DMS 273 (cell line): ENCODE data around the gene RAB27B.

Source experiments
- DNase-seq: peaks from one replicate; lab custom pipeline; 2025; ENCODE audit not compliant: unreplicated experiment; lab: John Stamatoyannopoulos, UW

RAB27B gene

GRCh38 chr18:54906331-54907185 lies 78.3 kb downstream of the RAB27B start:
- DNase-seq, result no peak

- DNase-seq, result no peak
Observed at GRCh38 chr18:54909538-54909937, 81.3 kb downstream of the RAB27B start.

- DNase-seq, result no peak
Observed at GRCh38 chr18:54910161-54910919, 82.1 kb downstream of the RAB27B start.

DNA sequence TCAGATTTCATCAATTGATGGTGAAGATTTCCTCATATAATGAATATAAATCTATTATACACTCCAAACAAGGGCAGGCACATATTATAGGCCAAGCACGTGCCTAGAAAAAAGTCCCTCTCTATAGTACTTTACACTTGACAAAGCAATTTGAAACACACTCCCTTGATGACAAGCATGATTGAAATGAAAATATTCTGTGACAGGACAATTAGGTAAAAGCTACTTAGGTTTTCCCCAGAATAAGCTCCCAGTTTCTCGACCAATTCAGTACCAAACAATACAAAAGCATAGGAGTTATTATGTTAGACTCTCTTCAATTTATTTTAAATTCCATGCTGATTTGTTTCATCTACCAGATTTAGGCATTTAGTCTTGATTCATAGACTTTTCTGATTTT lies 83.3 kb downstream of the RAB27B start:
- no peak for DNase-seq

DNA sequence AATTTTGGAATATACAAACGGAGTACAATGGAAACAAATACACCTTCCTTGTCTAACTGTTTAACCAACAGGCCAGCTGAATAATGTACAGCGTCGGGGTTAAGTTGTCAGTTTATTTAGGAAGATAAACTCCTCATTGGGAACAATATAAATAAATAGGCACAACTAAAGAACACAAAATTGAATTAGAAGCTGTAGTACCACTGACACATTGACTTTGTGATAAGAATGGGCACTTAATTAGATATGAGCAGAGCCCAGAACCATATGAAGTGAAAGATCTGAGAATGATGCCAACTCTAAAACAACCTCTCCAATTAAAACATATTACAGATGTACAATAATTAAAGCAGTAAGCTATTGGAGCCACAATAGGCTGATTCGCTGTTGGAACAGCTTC lies 86.5 kb downstream of the RAB27B start:
- no peak for DNase-seq

- no peak for DNase-seq
Observed at GRCh38 chr18:54916507-54916906, 88.2 kb downstream of the RAB27B start.

GRCh38 chr18:54918060-54918459 lies 89.8 kb downstream of the RAB27B start:
- no peak for DNase-seq

DNA sequence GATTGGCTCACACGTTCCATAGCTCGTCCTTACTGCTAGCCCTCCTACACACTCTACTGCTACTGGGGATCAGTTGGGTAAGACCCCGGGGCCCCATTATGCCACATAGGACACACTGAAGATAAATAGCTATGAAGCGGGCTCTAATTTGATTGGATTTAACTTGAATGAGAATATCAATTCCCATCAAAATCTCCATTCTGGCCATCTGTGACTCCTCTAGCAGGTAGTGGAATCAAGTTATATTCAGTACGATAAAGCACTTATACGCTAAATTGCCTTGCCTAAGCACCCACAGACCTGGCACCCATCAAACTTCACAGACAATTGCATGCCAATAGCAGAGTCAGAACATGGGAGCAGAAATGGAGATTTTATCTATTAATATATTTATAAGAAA lies 91.1 kb downstream of the RAB27B start:
- DNase-seq, result no peak

DNA sequence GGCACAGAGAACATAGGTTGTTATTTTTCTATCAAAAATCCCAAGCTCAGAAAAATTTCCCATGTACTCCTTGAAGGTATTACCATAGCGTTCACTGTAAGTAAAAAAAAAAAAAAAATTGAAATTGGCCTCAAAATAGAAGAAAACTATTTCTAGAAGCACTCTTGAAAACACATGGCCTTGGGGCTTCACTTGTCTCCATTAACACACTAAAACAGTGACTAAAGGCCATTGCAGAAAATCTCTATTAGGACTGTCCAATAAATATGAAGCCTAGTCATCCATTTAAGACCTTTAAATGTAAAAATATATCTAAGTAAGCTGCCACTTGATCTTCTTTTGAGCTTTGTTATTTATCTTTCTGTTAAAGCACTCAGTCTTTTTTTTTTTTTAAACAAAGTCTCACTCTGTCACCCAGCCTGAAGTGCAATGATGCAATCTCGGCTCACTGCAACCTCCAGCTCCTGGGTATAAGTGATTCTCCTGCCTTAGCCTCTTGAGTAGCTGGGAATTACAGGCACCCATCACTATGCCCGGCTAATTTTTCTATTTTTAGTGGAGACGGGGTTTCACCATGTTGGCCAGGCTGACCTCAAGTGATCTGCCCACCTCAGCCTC lies 95.2 kb downstream of the RAB27B start:
- no peak for DNase-seq

GRCh38 chr18:54924948-54925347 lies 96.7 kb downstream of the RAB27B start:
- no peak for DNase-seq

GRCh38 chr18:54926593-54927325 lies 98.5 kb downstream of the RAB27B start:
- DNase-seq, result no peak

DNA sequence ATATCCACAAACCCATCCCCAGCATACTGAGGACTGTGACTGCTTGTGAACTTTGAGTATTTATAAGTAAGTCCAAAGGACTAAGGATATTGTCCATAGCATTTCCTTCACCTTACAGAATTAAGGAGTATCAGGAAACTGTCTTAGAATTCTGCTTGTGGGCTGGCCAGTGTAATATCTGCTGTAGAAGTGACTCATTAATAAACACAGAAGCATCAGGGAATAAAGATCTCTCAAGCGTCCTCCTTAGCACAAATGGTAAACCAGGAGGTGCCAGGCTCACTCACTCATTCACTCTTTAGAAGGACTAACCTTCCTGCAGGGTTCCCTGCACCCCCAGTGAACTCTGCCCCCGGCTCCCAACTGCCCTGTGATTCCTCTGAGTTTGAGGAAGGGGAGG lies 100.0 kb downstream of the RAB27B start:
- no peak for DNase-seq

GRCh38 chr18:54931152-54931551 lies 102.9 kb downstream of the RAB27B start:
- no peak for DNase-seq

GRCh38 chr18:54932472-54932871 lies 104.2 kb downstream of the RAB27B start:
- DNase-seq, result no peak

- no peak for DNase-seq
Observed at GRCh38 chr18:54938506-54938905, 110.2 kb downstream of the RAB27B start.

DNA sequence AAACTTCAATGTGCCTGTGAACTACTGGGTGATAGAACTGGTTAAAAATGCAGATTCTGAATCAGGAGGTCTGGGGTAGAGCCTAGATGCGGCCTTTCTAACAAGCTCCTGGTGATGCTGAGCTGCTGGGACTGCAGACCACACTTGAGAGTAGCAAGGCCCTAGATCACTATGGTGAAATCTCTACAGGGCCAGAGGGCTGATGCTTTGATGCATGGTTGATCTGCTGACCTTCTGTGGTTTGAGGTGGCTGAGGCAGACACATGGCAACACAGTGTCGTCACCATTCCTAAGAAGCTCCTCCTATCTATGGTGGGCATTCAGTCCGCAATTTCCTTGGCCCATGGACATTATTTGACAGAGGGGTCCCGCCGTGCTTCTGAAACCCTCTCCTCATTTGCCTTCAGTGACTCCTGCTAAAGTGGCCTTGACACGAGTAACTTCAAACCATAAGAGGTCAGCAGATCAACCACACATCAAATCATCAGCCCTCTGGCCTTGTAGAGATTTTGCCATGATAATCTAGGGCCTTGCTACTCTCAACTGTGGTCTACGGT lies 111.2 kb downstream of the RAB27B start:
- DNase-seq, result no peak

DNA sequence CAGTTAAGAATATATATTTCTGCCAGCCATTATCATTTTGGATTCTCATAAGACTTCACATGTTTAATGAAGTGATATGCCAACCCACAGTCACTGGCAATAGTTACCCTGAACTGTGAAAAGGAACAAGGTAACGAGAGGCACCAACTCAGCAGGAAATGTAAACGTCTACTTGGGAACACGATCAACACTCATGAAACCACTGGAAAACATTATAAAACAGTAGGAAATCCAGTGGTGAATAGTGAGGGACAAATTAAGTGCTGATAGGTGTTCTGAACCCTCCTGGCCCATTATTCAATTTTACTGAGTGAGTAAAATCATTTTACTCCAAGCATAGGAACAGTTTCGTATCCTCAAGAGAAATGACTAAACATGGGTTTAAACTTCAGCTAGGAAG lies 113.9 kb downstream of the RAB27B start:
- DNase-seq, result no peak

DNA sequence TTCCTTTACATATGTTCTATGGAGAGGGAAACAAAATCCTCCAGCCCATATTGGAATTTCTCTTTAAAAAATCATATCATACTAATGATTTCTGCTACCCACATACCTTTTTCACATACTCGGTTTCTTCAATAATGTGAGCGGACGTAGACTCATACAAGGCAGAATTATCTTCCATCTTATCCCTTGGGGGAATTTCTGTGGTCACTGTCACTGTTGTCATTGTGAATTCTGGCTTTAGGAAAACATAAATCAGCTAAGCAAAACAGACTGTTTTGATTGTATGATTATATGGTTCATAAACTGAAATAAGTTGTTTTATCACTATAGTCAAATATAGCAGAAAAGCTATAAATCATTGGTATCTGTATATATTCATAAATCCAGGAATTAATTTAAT lies 114.3 kb downstream of the RAB27B start:
- no peak for DNase-seq
